ENCODE results near the gene GHR.

DNA sequence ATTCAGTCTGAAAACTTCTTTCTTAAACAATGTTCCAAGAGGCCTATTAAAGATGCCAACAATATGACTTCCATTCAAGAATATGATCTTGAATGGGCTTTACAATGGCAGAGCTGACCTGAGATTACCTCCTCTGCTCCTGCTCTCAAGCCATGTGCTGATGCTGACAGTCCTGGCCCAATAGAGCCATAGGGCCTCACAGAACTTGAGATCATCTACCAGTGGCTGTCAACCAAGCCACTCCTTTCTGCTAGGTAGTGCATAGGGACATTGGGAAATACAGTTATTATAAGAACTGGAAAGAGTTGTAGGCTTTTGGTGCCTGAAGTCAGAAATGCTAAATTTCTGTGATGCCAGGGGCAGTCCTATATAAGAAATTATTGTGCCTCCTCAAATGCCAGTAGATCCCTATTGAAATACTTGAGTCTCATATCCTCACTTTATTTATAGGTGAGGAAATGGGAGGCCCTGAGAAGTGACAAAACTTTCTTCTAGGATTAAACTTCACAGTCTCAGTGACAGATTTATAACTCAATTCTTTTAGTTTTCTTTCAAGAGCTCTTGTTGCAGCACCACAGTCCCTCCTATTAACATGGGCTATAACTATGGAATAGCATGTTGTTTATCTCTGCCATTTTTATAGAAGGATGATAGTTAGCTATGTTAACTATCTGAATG lies 10.9 kb downstream of the GHR start:
- TF ChIP-seq EZH2 (IDR thresholded peaks at IDR 0.05; ENCODE audit: borderline replicate concordance, low read depth, low read length, poor library complexity, severe bottlenecking) (no peak), CTCF (conservative IDR thresholded peaks at IDR 0.05; ENCODE audit: low read depth, low read length) (no peak)
